Measurements from ENCODE around the gene RCAN2. TPM values are rescaled to one million over a fixed set of nuclear protein-coding genes. Genes with fewer than 3 reads are reported as not detected.
A peak's percentile ranks its signal among the peaks of the same experiment; 100 is the strongest.

Gene RCAN2
- total and polyA plus RNA-seq, 2 donors (not counting 3 experiments of a cell fraction or from before 2014, with no cell fraction given): 0.07 to 0.33 TPM

GRCh38 chr6:46490425-46491200 lies 636 bp downstream of the RCAN2 start:
- ChIA-PET CTCF (interaction anchor here (1.1 to 1.3 kb wide), 3 partner anchors 15 to 71 kb away, joined by 4 to 5 read pairs (median 4); no protein-coding TSS in a partner anchor), POLR2A (no interaction called here)
- DNase-seq (ENCODE audit: low read depth, low spot score): no peak
- BruUV-seq (replicated peaks): no TSS peak
- no peaks in the 10 kb centered on the region for H3K9me3 ChIP-seq (replicated peaks; ENCODE audit: control insufficient read depth, insufficient read depth, low read length)
- H3K4me1 ChIP-seq (ENCODE audit: control insufficient read depth, extremely low read depth, insufficient read depth, low read length): peaks cover 8% of the 10 kb centered on the region
- no peak for FAIRE-seq
- H2AFZ ChIP-seq (ENCODE audit: low read depth, low read length): peak overlapping the region; percentile 41
- peak overlapping the region; percentile 14 to 42 (median 40) for H3K4me3 ChIP-seq (replicated peaks in 1 of 3; ENCODE audit: insufficient read depth in 1 of 3, low read depth in 1 of 3, low read length in 3 of 3)
- peaks cover 29 to 50% of the 10 kb centered on the region in 2 experiments for H3K27me3 ChIP-seq (ENCODE audit: control insufficient read depth in 2 of 2, insufficient read depth in 2 of 2, low read length in 2 of 2)
- H3K9me1 ChIP-seq (replicated peaks; ENCODE audit: control insufficient read depth, extremely low read depth, insufficient read depth, low read length): no peaks in the 10 kb centered on the region
- intact Hi-C loops (cut with micrococcal nuclease) (loop anchor here (1.0 to 5.0 kb wide), 3 partner anchors 71 to 557 kb away; no protein-coding TSS in a partner anchor), dilution Hi-C loops (cut with MboI; ENCODE audit: extremely low pct_ligation_motif_present, low sequenced_read_pairs) (no loop called here)
- no peaks in the 10 kb centered on the region for H4K20me1 ChIP-seq (replicated peaks; ENCODE audit: control insufficient read depth, extremely low read depth, insufficient read depth, low read length)
- no peak overlapping the region for H3K9ac ChIP-seq (replicated peaks; ENCODE audit: extremely low read depth, insufficient read depth, low read length)
- H3K4me2 ChIP-seq (ENCODE audit: insufficient read depth, low read length): peak overlapping the region; percentile 81
- no peaks in the 10 kb centered on the region for H3K79me2 ChIP-seq (ENCODE audit: control insufficient read depth, insufficient read depth, low read length)
- TF ChIP-seq GATA2 (IDR thresholded peaks at IDR 0.05; ENCODE audit: insufficient read depth, insufficient read length, low read depth, low read length) (no peak), CTCF (IDR thresholded peaks at IDR 0.05; ENCODE audit: extremely low read depth in 1 of 2, insufficient read depth in 1 of 2, low read depth in 1 of 2, low read length in 2 of 2) (peak in 1 of 2 donors; percentile 45), MAX (IDR thresholded peaks at IDR 0.05; ENCODE audit: insufficient read depth, insufficient read length) (no peak), POLR2AphosphoS5 (IDR thresholded peaks at IDR 0.05; ENCODE audit: insufficient read depth, low read depth, low read length) (no peak), EZH2 (IDR thresholded peaks at IDR 0.05; ENCODE audit: borderline replicate concordance, low read depth, low read length, severe bottlenecking) (peak; percentile 26)
- H3K27ac ChIP-seq (ENCODE audit: insufficient read depth, low read depth, low read length): no peak overlapping the region
- H3K36me3 ChIP-seq (ENCODE audit: control insufficient read depth in 2 of 2, extremely low read depth in 1 of 2, insufficient read depth in 2 of 2, low read length in 2 of 2): no peaks in the 10 kb centered on the region
